ENCODE measurements around the gene SLC39A3.

SLC39A3 gene

GRCh38 chr19:2747349-2747748, 7.5 kb upstream of the SLC39A3 start:
- no peak for DNase-seq (ENCODE audit: low read depth)

GRCh38 chr19:2744113-2744512, 4.3 kb upstream of the SLC39A3 start:
- DNase-seq (ENCODE audit: low read depth), result no peak

GRCh38 chr19:2743099-2743498, 3.3 kb upstream of the SLC39A3 start:
- no peak for DNase-seq (ENCODE audit: low read depth)

GRCh38 chr19:2740314-2740656, 468 bp upstream of the SLC39A3 start:
- DNase-seq (ENCODE audit: low read depth), result no peak

GRCh38 chr19:2736550-2737190, 3.1 kb downstream of the SLC39A3 start:
- DNase-seq (ENCODE audit: low read depth), result no peak

- no peak for DNase-seq (ENCODE audit: low read depth)
Measured at GRCh38 chr19:2735374-2735773, 4.4 kb downstream of the SLC39A3 start.

GRCh38 chr19:2734589-2735288, 5.1 kb downstream of the SLC39A3 start:
- DNase-seq (ENCODE audit: low read depth), result no peak

GRCh38 chr19:2733930-2734588, 5.8 kb downstream of the SLC39A3 start:
- DNase-seq (ENCODE audit: low read depth), result no peak

GRCh38 chr19:2732883-2733282, 6.9 kb downstream of the SLC39A3 start:
- DNase-seq (ENCODE audit: low read depth), result no peak

- DNase-seq (ENCODE audit: low read depth), result no peak
Measured at GRCh38 chr19:2732157-2732725, 7.6 kb downstream of the SLC39A3 start.

- no peak for DNase-seq (ENCODE audit: low read depth)
Measured at GRCh38 chr19:2731181-2731995, 8.4 kb downstream of the SLC39A3 start.

GRCh38 chr19:2729943-2730818, 9.6 kb downstream of the SLC39A3 start:
- no peak for DNase-seq (ENCODE audit: low read depth)

- no peak for DNase-seq (ENCODE audit: low read depth)
Measured at GRCh38 chr19:2728783-2729387, 10.9 kb downstream of the SLC39A3 start.

GRCh38 chr19:2727640-2727944, 12.2 kb downstream of the SLC39A3 start:
- no peak for DNase-seq (ENCODE audit: low read depth)

GRCh38 chr19:2726904-2727639, 12.7 kb downstream of the SLC39A3 start:
- no peak for DNase-seq (ENCODE audit: low read depth)

- DNase-seq (ENCODE audit: low read depth), result no peak
Measured at GRCh38 chr19:2726160-2726855, 13.5 kb downstream of the SLC39A3 start.

GRCh38 chr19:2724148-2724557, 15.7 kb downstream of the SLC39A3 start:
- no peak for DNase-seq (ENCODE audit: low read depth)

- no peak for DNase-seq (ENCODE audit: low read depth)
Measured at GRCh38 chr19:2723747-2724146, 16.1 kb downstream of the SLC39A3 start.

GRCh38 chr19:2723345-2723715, 16.5 kb downstream of the SLC39A3 start:
- DNase-seq (ENCODE audit: low read depth), result no peak

All from GM04503 (cell line).